C4-2B (cell line): ENCODE data around the gene SLC2A3.
"Not testable (repeated sequence)": the region's sequence is repeated elsewhere in the genome, so short reads cannot be mapped to it uniquely, and the experiment has no call there.

ENCODE experiments used
- ZFX ChIP-seq: fragments of 450-650 bp; IDR thresholded peaks from 2 replicates; pipeline ENCODE4 v1.6.1; 2017
- TF ChIP-seq, protein P1 (sequence below): fragments of 450-650 bp; conservative IDR thresholded peaks from 2 replicates; pipeline ENCODE4 v1.5.1; 2017; ENCODE audit warnings: mild to moderate bottlenecking

DNA sequence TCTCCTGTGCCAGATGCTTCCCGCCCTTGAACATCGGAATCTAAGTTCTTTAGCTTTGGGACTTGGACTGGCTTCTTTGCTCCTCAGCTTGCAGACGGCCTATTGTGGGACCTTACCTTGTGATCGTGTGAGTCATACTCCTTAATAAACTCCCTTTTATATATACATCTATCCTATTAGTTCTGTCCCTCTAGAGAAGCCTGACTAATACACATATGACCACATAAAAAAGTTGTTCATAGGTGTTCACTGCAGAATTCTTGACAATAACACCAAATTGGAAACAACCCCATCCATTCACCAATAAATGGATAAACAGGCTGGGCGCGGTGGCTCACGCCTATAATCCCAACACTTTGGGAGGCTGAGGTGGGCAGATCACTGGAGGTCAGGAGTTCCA lies 25.9 kb downstream of the SLC2A3 start:
- TF ChIP-seq, protein P1, sequence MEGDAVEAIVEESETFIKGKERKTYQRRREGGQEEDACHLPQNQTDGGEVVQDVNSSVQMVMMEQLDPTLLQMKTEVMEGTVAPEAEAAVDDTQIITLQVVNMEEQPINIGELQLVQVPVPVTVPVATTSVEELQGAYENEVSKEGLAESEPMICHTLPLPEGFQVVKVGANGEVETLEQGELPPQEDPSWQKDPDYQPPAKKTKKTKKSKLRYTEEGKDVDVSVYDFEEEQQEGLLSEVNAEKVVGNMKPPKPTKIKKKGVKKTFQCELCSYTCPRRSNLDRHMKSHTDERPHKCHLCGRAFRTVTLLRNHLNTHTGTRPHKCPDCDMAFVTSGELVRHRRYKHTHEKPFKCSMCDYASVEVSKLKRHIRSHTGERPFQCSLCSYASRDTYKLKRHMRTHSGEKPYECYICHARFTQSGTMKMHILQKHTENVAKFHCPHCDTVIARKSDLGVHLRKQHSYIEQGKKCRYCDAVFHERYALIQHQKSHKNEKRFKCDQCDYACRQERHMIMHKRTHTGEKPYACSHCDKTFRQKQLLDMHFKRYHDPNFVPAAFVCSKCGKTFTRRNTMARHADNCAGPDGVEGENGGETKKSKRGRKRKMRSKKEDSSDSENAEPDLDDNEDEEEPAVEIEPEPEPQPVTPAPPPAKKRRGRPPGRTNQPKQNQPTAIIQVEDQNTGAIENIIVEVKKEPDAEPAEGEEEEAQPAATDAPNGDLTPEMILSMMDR, result not testable (repeated sequence)
- not testable (repeated sequence) for TF ChIP-seq ZFX
